ENCODE measurements around the gene BACH2. TPM values are rescaled to one million over a fixed set of nuclear protein-coding genes. Genes with fewer than 3 reads are reported as not detected.

The BACH2 gene
- polyA plus RNA-seq, 1 donor (not counting 4 experiments of a cell fraction or from before 2014, with no cell fraction given): 0.50 TPM

DNA sequence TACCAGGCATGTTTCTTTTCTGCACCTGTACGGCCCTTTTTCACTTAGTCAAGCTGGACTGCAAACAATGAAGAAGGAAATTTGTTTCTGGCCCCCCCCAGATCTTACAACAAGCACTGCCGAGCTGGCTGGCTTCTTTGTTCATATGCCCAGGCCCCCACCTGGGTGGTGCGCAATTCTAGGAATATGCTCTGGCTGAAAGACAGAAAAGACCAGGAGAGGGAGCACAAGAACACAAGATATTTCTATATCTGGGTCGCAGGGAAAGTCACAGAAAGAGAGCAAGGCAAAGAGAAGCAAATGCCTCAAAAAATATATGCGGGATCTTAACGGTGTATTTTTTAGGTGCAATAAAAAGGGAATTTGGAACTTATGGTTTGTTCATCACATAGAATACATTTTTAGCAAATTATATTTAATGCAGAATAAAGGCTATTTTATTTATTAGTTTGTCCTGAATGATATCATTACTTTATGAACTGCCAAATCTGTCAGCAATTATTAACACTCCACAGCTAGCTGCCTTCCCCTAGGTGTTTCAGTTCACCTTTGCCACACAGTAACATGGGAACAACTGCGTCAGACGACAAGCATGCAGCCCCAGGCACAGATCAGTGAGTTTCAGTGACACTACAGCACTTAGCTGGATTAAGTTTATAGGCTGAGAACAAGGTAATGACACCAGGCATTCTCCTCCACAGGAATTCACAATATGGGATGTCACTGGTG lies 325.9 kb downstream of the BACH2 start:
- no peak for TF ChIP-seq EZH2 (IDR thresholded peaks at IDR 0.05; ENCODE audit: low read length)
- TF ChIP-seq, protein P1, sequence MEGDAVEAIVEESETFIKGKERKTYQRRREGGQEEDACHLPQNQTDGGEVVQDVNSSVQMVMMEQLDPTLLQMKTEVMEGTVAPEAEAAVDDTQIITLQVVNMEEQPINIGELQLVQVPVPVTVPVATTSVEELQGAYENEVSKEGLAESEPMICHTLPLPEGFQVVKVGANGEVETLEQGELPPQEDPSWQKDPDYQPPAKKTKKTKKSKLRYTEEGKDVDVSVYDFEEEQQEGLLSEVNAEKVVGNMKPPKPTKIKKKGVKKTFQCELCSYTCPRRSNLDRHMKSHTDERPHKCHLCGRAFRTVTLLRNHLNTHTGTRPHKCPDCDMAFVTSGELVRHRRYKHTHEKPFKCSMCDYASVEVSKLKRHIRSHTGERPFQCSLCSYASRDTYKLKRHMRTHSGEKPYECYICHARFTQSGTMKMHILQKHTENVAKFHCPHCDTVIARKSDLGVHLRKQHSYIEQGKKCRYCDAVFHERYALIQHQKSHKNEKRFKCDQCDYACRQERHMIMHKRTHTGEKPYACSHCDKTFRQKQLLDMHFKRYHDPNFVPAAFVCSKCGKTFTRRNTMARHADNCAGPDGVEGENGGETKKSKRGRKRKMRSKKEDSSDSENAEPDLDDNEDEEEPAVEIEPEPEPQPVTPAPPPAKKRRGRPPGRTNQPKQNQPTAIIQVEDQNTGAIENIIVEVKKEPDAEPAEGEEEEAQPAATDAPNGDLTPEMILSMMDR (optimal IDR thresholded peaks at IDR 0.05 in 1 of 3, IDR thresholded peaks at IDR 0.05 in 1 of 3, conservative IDR thresholded peaks at IDR 0.05 in 1 of 3; ENCODE audit: extremely low read depth in 1 of 3, insufficient read depth in 2 of 3, low read length in 3 of 3): peak; percentile 46 to 55 (median 47)
- no peak overlapping the region for H3K4me3 ChIP-seq (ENCODE audit: control insufficient read depth in 2 of 3, extremely low read depth in 1 of 3, insufficient read depth in 2 of 3, low read depth in 1 of 3, low read length in 3 of 3)
- FAIRE-seq (peak; percentile 79), DNase-seq (ENCODE audit: low read depth, low spot score) (no peak)
- no peak overlapping the region for H2AFZ ChIP-seq (ENCODE audit: control insufficient read depth, low read length)
- dilution Hi-C loops (cut with MboI; ENCODE audit: extremely low pct_ligation_motif_present, low sequenced_read_pairs): no loop called here
- no peaks in the 10 kb centered on the region for H4K20me1 ChIP-seq (ENCODE audit: control insufficient read depth, extremely low read depth, insufficient read depth, low read length)
- H3K27ac ChIP-seq (ENCODE audit: control insufficient read depth, insufficient read depth, low read length): no peak overlapping the region
- H3K4me1 ChIP-seq (ENCODE audit: control insufficient read depth, extremely low read depth, insufficient read depth, low read length): peaks cover 3% of the 10 kb centered on the region
- H3K4me2 ChIP-seq (ENCODE audit: control insufficient read depth, extremely low read depth, insufficient read depth, low read depth, low read length): no peak overlapping the region
- no peak overlapping the region for H3K9ac ChIP-seq (ENCODE audit: control insufficient read depth, extremely low read depth, insufficient read depth, low read length)
- H3K36me3 ChIP-seq (ENCODE audit: control insufficient read depth in 2 of 2, extremely low read depth in 1 of 2, insufficient read depth in 2 of 2, low read length in 2 of 2): no peaks in the 10 kb centered on the region
- H3K9me3 ChIP-seq (ENCODE audit: control insufficient read depth, low read depth, low read length): no peaks in the 10 kb centered on the region
- no peaks in the 10 kb centered on the region for H3K79me2 ChIP-seq (ENCODE audit: control insufficient read depth, insufficient read depth, low read length)
- H3K27me3 ChIP-seq (ENCODE audit: control insufficient read depth, extremely low read depth, insufficient read depth, low read length): no peaks in the 10 kb centered on the region
- H3K9me1 ChIP-seq (ENCODE audit: control insufficient read depth, extremely low read depth, insufficient read depth, low read length): no peaks in the 10 kb centered on the region

DNA sequence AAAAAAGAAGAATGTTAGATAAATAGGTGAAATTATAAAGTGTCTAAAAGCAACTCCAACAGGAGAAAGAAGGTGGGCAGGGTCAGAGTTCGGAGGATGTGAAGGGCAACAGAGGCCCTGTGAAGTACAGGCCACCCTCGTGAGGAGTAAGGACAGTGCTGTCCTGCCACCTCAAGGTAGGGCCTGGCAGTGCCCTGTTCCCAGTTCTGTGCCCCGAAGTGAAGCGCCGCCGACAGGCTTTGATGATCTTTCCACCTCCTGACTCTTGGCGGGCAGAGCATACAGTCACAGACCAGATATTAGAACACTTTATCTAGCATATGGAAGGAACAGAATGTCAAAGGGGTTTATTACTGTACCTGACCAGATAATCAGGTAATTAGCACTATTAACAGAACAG lies 326.6 kb downstream of the BACH2 start:
- H3K36me3 ChIP-seq (ENCODE audit: control insufficient read depth in 2 of 2, extremely low read depth in 1 of 2, insufficient read depth in 2 of 2, low read length in 2 of 2): no peaks in the 10 kb centered on the region
- H3K9me1 ChIP-seq (ENCODE audit: control insufficient read depth, extremely low read depth, insufficient read depth, low read length): no peaks in the 10 kb centered on the region
- H3K79me2 ChIP-seq (ENCODE audit: control insufficient read depth, insufficient read depth, low read length): no peaks in the 10 kb centered on the region
- no peak for TF ChIP-seq EZH2 (IDR thresholded peaks at IDR 0.05; ENCODE audit: low read length)
- TF ChIP-seq, protein P1 (optimal IDR thresholded peaks at IDR 0.05 in 1 of 3, IDR thresholded peaks at IDR 0.05 in 1 of 3, conservative IDR thresholded peaks at IDR 0.05 in 1 of 3; ENCODE audit: extremely low read depth in 1 of 3, insufficient read depth in 2 of 3, low read length in 3 of 3): peak in 2 of 3 experiments; percentile 22 to 64
- no peaks in the 10 kb centered on the region for H4K20me1 ChIP-seq (ENCODE audit: control insufficient read depth, extremely low read depth, insufficient read depth, low read length)
- H3K9ac ChIP-seq (ENCODE audit: control insufficient read depth, extremely low read depth, insufficient read depth, low read length): no peak overlapping the region
- H3K4me2 ChIP-seq (ENCODE audit: control insufficient read depth, extremely low read depth, insufficient read depth, low read depth, low read length): no peak overlapping the region
- H2AFZ ChIP-seq (ENCODE audit: control insufficient read depth, low read length): no peak overlapping the region
- H3K27me3 ChIP-seq (ENCODE audit: control insufficient read depth, extremely low read depth, insufficient read depth, low read length): no peaks in the 10 kb centered on the region
- peaks cover 3% of the 10 kb centered on the region for H3K4me1 ChIP-seq (ENCODE audit: control insufficient read depth, extremely low read depth, insufficient read depth, low read length)
- H3K9me3 ChIP-seq (ENCODE audit: control insufficient read depth, low read depth, low read length): no peaks in the 10 kb centered on the region
- no peak overlapping the region for H3K4me3 ChIP-seq (ENCODE audit: control insufficient read depth in 2 of 3, extremely low read depth in 1 of 3, insufficient read depth in 2 of 3, low read depth in 1 of 3, low read length in 3 of 3)
- dilution Hi-C loops (cut with MboI; ENCODE audit: extremely low pct_ligation_motif_present, low sequenced_read_pairs): no loop called here
- FAIRE-seq (no peak), DNase-seq (ENCODE audit: low read depth, low spot score) (no peak)
- no peak overlapping the region for H3K27ac ChIP-seq (ENCODE audit: control insufficient read depth, insufficient read depth, low read length)

Measured in keratinocyte (primary cell).